T-helper 1 cell treated with Interleukin-12 subunit alpha and Interleukin-12 subunit beta and Interleukin-4 antibody, amounts not matched to agents 30 ng/mL and 1 ng/mL, for 36 hours (primary cell): ENCODE measurements around the gene TRIML2. TPM values are rescaled to one million over a fixed set of nuclear protein-coding genes. Genes with fewer than 3 reads are reported as not detected.
"Not testable (repeated sequence)": the region's sequence is repeated elsewhere in the genome, so short reads cannot be mapped to it uniquely, and the experiment has no call there.

Source experiments
- intact Hi-C: fragments of 100-400 bp; cut with micrococcal nuclease; formaldehyde crosslinking; loops from one replicate; pipeline ENCODE4 v1.15.1; 2024
- total RNA-seq: library from RNA; stranded (reverse); gene quantifications from 2 replicates; pipeline ENCODE4 v1.2.3, GENCODE V29; 2022

TRIML2 gene
- total RNA-seq, 1 donor from 2014 or later: not detected

- intact Hi-C loops: no loop called here
Observed at GRCh38 chr4:188107931-188108843, 1.2 kb downstream of the TRIML2 start.

GRCh38 chr4:188106454-188106853 lies 2.9 kb downstream of the TRIML2 start:
- intact Hi-C loops: no loop called here

- intact Hi-C loops: no loop called here
Observed at GRCh38 chr4:188092824-188093223, 16.6 kb downstream of the TRIML2 start.

- intact Hi-C loops: no loop called here
Observed at GRCh38 chr4:188086858-188087257, 22.5 kb downstream of the TRIML2 start.

- intact Hi-C loops: no loop called here
Observed at GRCh38 chr4:188082796-188083195, 26.6 kb downstream of the TRIML2 start.

GRCh38 chr4:188078116-188078515 lies 31.3 kb downstream of the TRIML2 start:
- intact Hi-C loops: no loop called here

- intact Hi-C loops: no loop called here
Observed at GRCh38 chr4:188076169-188076568, 33.2 kb downstream of the TRIML2 start.

- intact Hi-C loops: no loop called here
Observed at GRCh38 chr4:188061083-188061482, 48.3 kb downstream of the TRIML2 start.

- intact Hi-C loops: no loop called here
Observed at GRCh38 chr4:188053302-188053701, 56.1 kb downstream of the TRIML2 start.

GRCh38 chr4:188046657-188047056 lies 62.7 kb downstream of the TRIML2 start:
- intact Hi-C loops: no loop called here

- intact Hi-C loops: not testable (repeated sequence)
Observed at GRCh38 chr4:188045461-188045860, 63.9 kb downstream of the TRIML2 start.

GRCh38 chr4:188043154-188043553 lies 66.2 kb downstream of the TRIML2 start:
- intact Hi-C loops: no loop called here

- intact Hi-C loops: no loop called here
Observed at GRCh38 chr4:188042191-188042590, 67.2 kb downstream of the TRIML2 start.

GRCh38 chr4:188041721-188042120 lies 67.7 kb downstream of the TRIML2 start:
- intact Hi-C loops: no loop called here

Other genes starting within 250 kb of the TRIML2 start
- 0.12 TPM in 1 of 2 replicates, not detected in the other for gene ZFP42, start 113.8 kb downstream of the TRIML2 start, total RNA-seq
- gene TRIML1, start 29.8 kb upstream of the TRIML2 start, total RNA-seq: not detected in 2 replicates